OCI-LY3 (cell line): ENCODE measurements around the gene KDM4C.

Experiments used
- H2AFZ ChIP-seq: fragments of 200-600, 300-600 bp; shearing (Covaris generic); 2 replicates; pipeline ENCODE4 v1.6.0; 2014; ENCODE audit warnings: antibody characterized with exemption, low read depth, low read length
- H3K27ac ChIP-seq: fragments of 200-600, 300-600 bp; sonication (generic); 2 replicates; pipeline ENCODE4 v1.5.1; 2014; ENCODE audit warnings: mild to moderate bottlenecking, low read length, moderate library complexity, mixed read lengths
- H3K27me3 ChIP-seq: fragments of 200-600, 300-600 bp; sonication (generic); 2 replicates; pipeline ENCODE4 v1.6.1; 2014; ENCODE audit warnings: low read depth, low read length, mixed read lengths
- H3K36me3 ChIP-seq: fragments of 200-600, 300-600 bp; sonication (generic); replicated peaks from 2 replicates; pipeline ENCODE3; 2014; ENCODE audit warnings: low read depth, low read length, mixed read lengths
- H3K4me1 ChIP-seq: fragments of 300-600, 200-600 bp; sonication (generic); 2 replicates; pipeline ENCODE4 v1.6.1; 2014; ENCODE audit warnings: low read length, mixed read lengths
- H3K4me2 ChIP-seq: fragments of 200-600, 300-600 bp; sonication (generic); 2 replicates; pipeline ENCODE4 v1.6.1; 2014; ENCODE audit warnings: low read length, mixed read lengths
- H3K4me3 ChIP-seq: fragments of 300-600, 200-600 bp; sonication (generic); 2 replicates; pipeline ENCODE4 v1.5.1; 2014; ENCODE audit warnings: antibody characterized with exemption, mild to moderate bottlenecking, low read length, moderate library complexity
- H3K79me2 ChIP-seq: fragments of 300-600, 200-600 bp; shearing (Covaris generic); 2 replicates; pipeline ENCODE4 v1.6.1; 2014; ENCODE audit warnings: mild to moderate bottlenecking, low read length, mixed read lengths
- H3K9ac ChIP-seq: fragments of 300-600, 200-600 bp; shearing (Covaris generic); 2 replicates; pipeline ENCODE4 v1.6.0; 2014; ENCODE audit warnings: mild to moderate bottlenecking, low read length, moderate library complexity
- H3K9me3 ChIP-seq: fragments of 200-600, 300-600 bp; shearing (Covaris generic); 2 replicates; pipeline ENCODE4 v1.6.1; 2014; ENCODE audit warnings: low read length, mixed read lengths; ENCODE audit not compliant: insufficient read depth
- H4K20me1 ChIP-seq: fragments of 200-600, 300-600 bp; sonication (generic); 2 replicates; pipeline ENCODE4 v1.6.1; 2016; ENCODE audit warnings: low read length, mixed read lengths; ENCODE audit not compliant: insufficient read depth
- CTCF ChIP-seq: fragments of 200-600, 300-600 bp; sonication (generic); IDR thresholded peaks from 2 replicates; pipeline ENCODE4 v1.5.1; 2014; ENCODE audit warnings: antibody characterized with exemption, low read length, low read depth
- EZH2phosphoT487 ChIP-seq: fragments of 200-600 bp; shearing (Covaris generic); IDR thresholded peaks from 2 replicates; pipeline ENCODE4 v1.6.1; 2018; ENCODE audit warnings: antibody characterized with exemption, mixed run types, low read depth

Gene KDM4C

GRCh38 chr9:6842584-6842947 lies 84.8 kb downstream of the KDM4C start:
- Histone ChIP-seq H2AFZ (no peak overlapping the region), H3K27ac (no peak overlapping the region), H3K4me2 (no peak overlapping the region), H3K79me2 (no peaks in the 10 kb centered on the region), H3K9ac (no peak overlapping the region), H3K27me3 (no peaks in the 10 kb centered on the region), H3K9me3 (no peaks in the 10 kb centered on the region), H4K20me1 (0 out of 2 replicates have a peak, but pooled peaks cover 3% of the 10 kb centered on the region), H3K4me1 (no peaks in the 10 kb centered on the region), H3K4me3 (no peak overlapping the region), H3K36me3 (no peaks in the 10 kb centered on the region)
- TF ChIP-seq CTCF (no peak), EZH2phosphoT487 (no peak)

GRCh38 chr9:6843742-6844141 lies 86.0 kb downstream of the KDM4C start:
- Histone ChIP-seq H3K9me3 (no peaks in the 10 kb centered on the region), H3K9ac (no peak overlapping the region), H3K4me3 (no peak overlapping the region), H2AFZ (no peak overlapping the region), H3K36me3 (no peaks in the 10 kb centered on the region), H3K27me3 (no peaks in the 10 kb centered on the region), H3K4me1 (no peaks in the 10 kb centered on the region), H3K79me2 (no peaks in the 10 kb centered on the region), H3K27ac (no peak overlapping the region), H3K4me2 (no peak overlapping the region), H4K20me1 (0 out of 2 replicates have a peak, but pooled peaks cover 3% of the 10 kb centered on the region)
- TF ChIP-seq CTCF (no peak), EZH2phosphoT487 (no peak)

DNA sequence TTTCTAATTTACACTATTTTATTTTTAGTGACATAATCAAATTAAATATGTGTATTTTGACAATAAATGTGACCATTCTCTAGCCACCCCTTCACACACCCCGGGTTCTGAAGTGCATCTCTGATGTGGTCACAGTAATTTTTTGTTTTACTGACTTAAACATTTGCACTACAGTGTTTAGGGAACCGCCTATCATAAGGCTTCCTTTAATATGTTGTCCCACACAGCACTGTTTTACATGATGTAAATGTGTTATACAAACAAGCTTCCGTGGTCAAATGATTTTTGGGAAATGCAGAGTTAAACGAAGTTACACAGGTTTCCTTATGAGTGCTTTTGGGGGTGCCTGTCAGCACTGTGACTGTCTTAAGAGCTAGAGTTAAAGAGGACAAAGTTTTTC lies 86.5 kb downstream of the KDM4C start:
- H3K4me1 ChIP-seq, result no peaks in the 10 kb centered on the region

DNA sequence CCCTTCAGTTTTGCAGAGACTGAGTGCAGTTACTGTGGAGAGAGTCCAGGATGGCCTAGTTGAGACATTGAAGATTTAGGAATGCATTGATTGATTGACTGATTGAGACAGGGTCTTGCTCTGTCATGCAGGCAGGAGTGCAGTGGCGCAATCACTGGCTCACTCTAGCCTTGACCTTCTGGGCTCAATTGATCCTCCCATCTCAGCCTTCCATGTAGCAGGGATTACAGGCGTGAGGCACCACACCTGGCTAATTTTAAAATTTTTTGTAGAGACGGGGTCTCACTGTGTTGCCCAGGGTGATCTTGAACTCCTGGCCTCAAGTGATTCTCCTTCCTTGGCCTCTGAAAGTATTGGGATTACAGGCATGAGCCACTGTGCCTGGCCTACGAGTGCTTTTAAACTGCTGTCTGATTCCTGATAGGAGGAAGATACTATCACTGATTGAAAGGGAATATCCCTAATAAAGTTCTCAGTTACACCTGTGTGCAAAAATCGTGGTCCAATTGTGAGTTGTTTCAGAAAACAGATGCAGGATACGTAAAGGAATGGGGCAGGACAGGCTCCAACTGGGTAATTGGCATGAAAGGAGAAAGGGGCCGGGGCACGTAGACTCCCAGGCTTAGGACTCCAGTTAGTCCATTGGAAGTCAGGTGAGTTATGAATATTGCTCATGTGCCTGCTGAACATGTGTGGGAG lies 87.5 kb downstream of the KDM4C start:
- TF ChIP-seq EZH2phosphoT487, result no peak
- no peak for TF ChIP-seq CTCF
- H3K36me3 ChIP-seq, result peaks cover 11% of the 10 kb centered on the region

More for the DNA sequence above, 86.5 kb downstream of the KDM4C start:
- Histone ChIP-seq H4K20me1 (0 out of 2 replicates have a peak, but pooled peaks cover 3% of the 10 kb centered on the region), H3K4me2 (no peak overlapping the region), H3K9ac (no peak overlapping the region), H3K4me3 (no peak overlapping the region), H3K79me2 (no peaks in the 10 kb centered on the region), H3K36me3 (peaks cover 3% of the 10 kb centered on the region), H3K27ac (no peak overlapping the region), H3K27me3 (no peaks in the 10 kb centered on the region), H3K9me3 (no peaks in the 10 kb centered on the region), H2AFZ (no peak overlapping the region)
- no peak for TF ChIP-seq CTCF
- no peak for TF ChIP-seq EZH2phosphoT487

More for the DNA sequence above, 87.5 kb downstream of the KDM4C start:
- Histone ChIP-seq H3K9ac (no peak overlapping the region), H3K27me3 (no peaks in the 10 kb centered on the region), H3K79me2 (no peaks in the 10 kb centered on the region), H3K4me3 (no peak overlapping the region), H4K20me1 (0 out of 2 replicates have a peak, but pooled peaks cover 3% of the 10 kb centered on the region), H2AFZ (no peak overlapping the region), H3K9me3 (no peaks in the 10 kb centered on the region), H3K4me1 (no peaks in the 10 kb centered on the region), H3K4me2 (no peak overlapping the region), H3K27ac (no peak overlapping the region)
